ENCODE data around the gene GAB4. TPM values are rescaled to one million over a fixed set of nuclear protein-coding genes. Genes with fewer than 3 reads are reported as not detected.
"Not testable (repeated sequence)": the region's sequence is repeated elsewhere in the genome, so short reads cannot be mapped to it uniquely, and the experiment has no call there.

Gene GAB4
- total and polyA plus RNA-seq, 4 donors: not detected

DNA sequence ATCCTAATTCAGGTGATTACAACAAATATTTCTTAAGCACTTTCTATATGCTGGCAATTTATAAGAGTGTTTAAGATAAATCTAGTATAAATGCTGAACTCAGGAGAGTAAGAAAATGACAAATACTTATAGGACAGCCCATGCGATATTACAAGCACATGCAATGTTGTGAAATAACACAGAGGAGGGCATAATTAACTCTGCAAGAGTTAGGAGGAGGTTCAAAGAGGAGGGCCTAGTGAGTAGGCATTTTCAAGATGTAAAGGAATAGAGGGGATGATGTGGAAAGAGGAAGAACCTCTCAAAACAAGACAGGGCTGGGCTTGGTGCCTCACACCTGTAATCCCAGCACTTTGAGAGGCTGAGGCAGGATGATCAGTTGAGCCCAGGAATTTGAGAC is 39.6 kb upstream of the GAB4 start:
- no peak for ATAC-seq (ENCODE audit: insufficient read depth, low FRiP score)
- H3K36me3 ChIP-seq (ENCODE audit: control insufficient read depth in 4 of 4, insufficient read depth in 4 of 4, low read length in 4 of 4): no peaks in the 10 kb centered on the region
- no peak overlapping the region for H3K4me3 ChIP-seq
- H3K27me3 ChIP-seq (ENCODE audit: control insufficient read depth in 3 of 3, insufficient read depth in 3 of 3, low read length in 2 of 3): peaks cover 0 to 7% (median 0%) of the 10 kb centered on the region in 3 donors
- no peak for DNase-seq
- TF ChIP-seq, protein P1, sequence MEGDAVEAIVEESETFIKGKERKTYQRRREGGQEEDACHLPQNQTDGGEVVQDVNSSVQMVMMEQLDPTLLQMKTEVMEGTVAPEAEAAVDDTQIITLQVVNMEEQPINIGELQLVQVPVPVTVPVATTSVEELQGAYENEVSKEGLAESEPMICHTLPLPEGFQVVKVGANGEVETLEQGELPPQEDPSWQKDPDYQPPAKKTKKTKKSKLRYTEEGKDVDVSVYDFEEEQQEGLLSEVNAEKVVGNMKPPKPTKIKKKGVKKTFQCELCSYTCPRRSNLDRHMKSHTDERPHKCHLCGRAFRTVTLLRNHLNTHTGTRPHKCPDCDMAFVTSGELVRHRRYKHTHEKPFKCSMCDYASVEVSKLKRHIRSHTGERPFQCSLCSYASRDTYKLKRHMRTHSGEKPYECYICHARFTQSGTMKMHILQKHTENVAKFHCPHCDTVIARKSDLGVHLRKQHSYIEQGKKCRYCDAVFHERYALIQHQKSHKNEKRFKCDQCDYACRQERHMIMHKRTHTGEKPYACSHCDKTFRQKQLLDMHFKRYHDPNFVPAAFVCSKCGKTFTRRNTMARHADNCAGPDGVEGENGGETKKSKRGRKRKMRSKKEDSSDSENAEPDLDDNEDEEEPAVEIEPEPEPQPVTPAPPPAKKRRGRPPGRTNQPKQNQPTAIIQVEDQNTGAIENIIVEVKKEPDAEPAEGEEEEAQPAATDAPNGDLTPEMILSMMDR (IDR thresholded peaks at IDR 0.05; ENCODE audit: control extremely low read depth, extremely low read depth): no peak
- no peaks in the 10 kb centered on the region for H3K4me1 ChIP-seq (ENCODE audit: control insufficient read depth in 5 of 5, insufficient read depth in 5 of 5, low read length in 5 of 5)
- H3K9me3 ChIP-seq (ENCODE audit: control insufficient read depth in 4 of 4, insufficient read depth in 3 of 4, low read length in 3 of 4): no peaks in the 10 kb centered on the region
- H3K9ac ChIP-seq (ENCODE audit: insufficient read depth in 1 of 2, low read length in 2 of 2): no peak overlapping the region
- WGBS, 2 donors: 31 to 64% methylated on average over 1 of the region's 1 CpG
- H3K27ac ChIP-seq (ENCODE audit: low read depth in 1 of 2, low read length in 1 of 2): no peak overlapping the region

DNA sequence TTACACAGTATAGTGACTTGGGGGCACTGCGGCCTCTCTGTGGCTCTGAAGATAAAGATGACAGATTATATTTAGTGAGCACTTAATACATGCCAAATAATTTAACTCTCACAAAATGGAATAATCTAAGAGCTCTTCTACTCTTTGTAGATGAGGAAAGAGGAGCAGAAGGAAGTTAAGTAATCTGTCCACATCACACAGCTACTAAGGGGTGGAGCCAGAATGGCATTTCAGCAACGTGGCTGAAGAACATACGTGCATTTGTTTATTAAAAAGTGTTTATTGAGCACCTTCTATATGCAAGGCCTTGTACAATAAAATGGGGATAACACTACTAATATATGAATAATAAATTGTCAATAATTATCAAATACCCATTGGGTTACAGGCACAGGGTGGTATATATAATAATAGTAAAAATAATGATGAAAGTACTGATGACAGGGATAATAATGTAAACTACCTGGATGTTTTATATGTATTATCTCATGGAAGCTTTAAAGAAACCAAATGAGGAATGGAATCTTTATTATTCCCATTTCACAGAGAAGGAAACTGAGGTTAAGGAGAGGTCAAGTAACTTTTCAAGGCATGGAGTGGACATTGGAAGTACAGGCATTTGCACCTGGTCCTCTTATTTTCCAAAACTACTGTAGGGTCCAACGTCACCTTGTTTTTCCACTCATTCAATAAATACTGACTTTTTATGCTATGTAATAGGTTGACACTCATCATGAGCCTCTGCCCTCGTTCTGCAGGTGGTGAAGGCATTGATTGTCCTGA is 38.7 kb upstream of the GAB4 start:
- ATAC-seq (ENCODE audit: insufficient read depth, low FRiP score) (no peak), DNase-seq (no peak)
- Histone ChIP-seq H3K36me3 (ENCODE audit: control insufficient read depth in 4 of 4, insufficient read depth in 4 of 4, low read length in 4 of 4) (no peaks in the 10 kb centered on the region), H3K9me3 (ENCODE audit: control insufficient read depth in 4 of 4, insufficient read depth in 3 of 4, low read length in 3 of 4) (no peaks in the 10 kb centered on the region), H3K27ac (ENCODE audit: low read depth in 1 of 2, low read length in 1 of 2) (no peak overlapping the region), H3K9ac (ENCODE audit: insufficient read depth in 1 of 2, low read length in 2 of 2) (no peak overlapping the region), H3K4me3 (no peak overlapping the region), H3K4me1 (ENCODE audit: control insufficient read depth in 5 of 5, insufficient read depth in 5 of 5, low read length in 5 of 5) (no peaks in the 10 kb centered on the region), H3K27me3 (ENCODE audit: control insufficient read depth in 3 of 3, insufficient read depth in 3 of 3, low read length in 2 of 3) (peaks cover 0 to 7% (median 0%) of the 10 kb centered on the region in 3 donors)
- WGBS, 2 donors: 60 to 65% methylated on average over 5 of the region's 5 CpGs
- TF ChIP-seq, protein P1 (IDR thresholded peaks at IDR 0.05; ENCODE audit: control extremely low read depth, extremely low read depth): no peak

DNA sequence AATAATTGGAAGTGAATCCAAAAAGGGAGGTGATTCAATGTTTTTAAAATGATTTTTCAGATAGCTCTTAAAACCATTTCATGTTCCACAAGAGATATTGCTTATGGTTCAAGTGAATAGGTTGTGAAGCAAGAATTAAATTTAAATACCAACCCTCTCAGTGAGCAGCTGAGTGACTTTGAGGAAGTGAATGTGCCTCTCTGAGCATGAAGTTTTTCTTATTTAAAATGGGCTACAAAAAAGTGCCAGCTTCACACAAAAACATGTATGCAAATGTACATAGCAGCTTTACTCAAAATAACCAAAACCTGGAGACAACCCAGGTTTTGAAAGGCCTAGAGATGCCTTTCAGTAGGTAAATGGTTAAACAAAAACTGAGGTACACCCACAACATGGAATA is 35.5 kb upstream of the GAB4 start:
- Histone ChIP-seq H3K27me3 (ENCODE audit: control insufficient read depth in 3 of 3, insufficient read depth in 3 of 3, low read length in 2 of 3) (peaks cover 0 to 9% (median 0%) of the 10 kb centered on the region in 3 donors), H3K4me3 (no peak overlapping the region), H3K36me3 (ENCODE audit: control insufficient read depth in 4 of 4, insufficient read depth in 4 of 4, low read length in 4 of 4) (no peaks in the 10 kb centered on the region), H3K27ac (ENCODE audit: low read depth in 1 of 2, low read length in 1 of 2) (no peak overlapping the region), H3K4me1 (ENCODE audit: control insufficient read depth in 5 of 5, insufficient read depth in 5 of 5, low read length in 5 of 5) (no peaks in the 10 kb centered on the region), H3K9ac (ENCODE audit: insufficient read depth in 1 of 2, low read length in 2 of 2) (no peak overlapping the region), H3K9me3 (ENCODE audit: control insufficient read depth in 4 of 4, insufficient read depth in 3 of 4, low read length in 3 of 4) (no peaks in the 10 kb centered on the region)
- no peak for DNase-seq
- ATAC-seq (ENCODE audit: insufficient read depth, low FRiP score): no peak
- TF ChIP-seq, protein P1 (IDR thresholded peaks at IDR 0.05; ENCODE audit: control extremely low read depth, extremely low read depth): no peak

DNA sequence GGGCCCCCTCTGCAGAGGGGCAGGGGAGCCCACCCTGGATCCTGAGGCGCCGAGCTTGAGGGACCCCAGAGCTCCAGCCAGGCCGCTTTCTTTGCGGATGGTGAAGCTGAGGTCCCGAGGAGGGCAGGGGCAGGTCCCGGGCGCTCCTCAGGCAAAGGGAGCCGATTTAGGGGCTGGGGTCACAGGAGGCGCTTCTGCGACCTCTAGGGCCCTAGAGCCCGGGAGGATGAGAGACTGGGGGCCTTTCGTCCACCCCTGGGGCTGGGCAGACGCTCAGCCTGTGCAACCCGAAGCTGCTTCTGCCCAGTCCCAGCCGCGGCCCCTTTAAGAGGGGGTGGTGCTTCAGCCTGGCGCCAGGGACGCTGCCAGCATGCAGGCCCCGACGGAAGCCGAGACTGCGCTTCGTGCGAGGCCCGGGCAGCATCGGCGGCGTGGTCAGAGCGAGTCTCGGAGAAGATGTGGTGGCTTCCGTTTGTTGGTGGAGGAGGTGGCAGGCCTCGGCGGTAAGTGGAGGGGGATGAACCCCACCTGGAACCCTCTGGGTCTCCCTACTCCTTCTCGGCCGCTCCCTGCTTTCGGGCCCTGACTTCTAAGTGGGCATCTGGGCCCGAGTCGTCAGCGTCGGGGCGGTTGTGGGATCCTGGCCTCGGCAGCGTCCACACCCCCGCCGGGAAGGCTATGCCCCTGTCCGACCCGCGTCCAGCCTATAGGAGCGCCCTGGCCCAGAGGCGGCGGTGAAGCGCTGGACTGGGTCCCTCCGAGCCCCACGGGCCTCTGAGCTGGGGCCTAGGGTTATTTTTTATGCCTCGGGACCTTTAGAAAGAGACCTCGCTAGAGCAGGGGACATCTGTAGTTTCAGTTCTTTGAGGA is 29.1 kb upstream of the GAB4 start:
- not testable (repeated sequence) for H3K9ac ChIP-seq (ENCODE audit: insufficient read depth in 1 of 2, low read length in 2 of 2); DNase-seq; H3K4me1 ChIP-seq (ENCODE audit: control insufficient read depth in 5 of 5, insufficient read depth in 5 of 5, low read length in 5 of 5); H3K36me3 ChIP-seq (ENCODE audit: control insufficient read depth in 4 of 4, insufficient read depth in 4 of 4, low read length in 4 of 4); H3K4me3 ChIP-seq; H3K9me3 ChIP-seq (ENCODE audit: control insufficient read depth in 4 of 4, insufficient read depth in 3 of 4, low read length in 3 of 4); H3K27ac ChIP-seq (ENCODE audit: low read depth in 1 of 2, low read length in 1 of 2)
- peak; percentile 20 for ATAC-seq (ENCODE audit: insufficient read depth, low FRiP score)
- WGBS, 2 donors: 32 to 34% methylated on average over 34 to 38 of the region's 56 CpGs
- peaks cover 0 to 21% (median 4%) of the 10 kb centered on the region in 3 donors for H3K27me3 ChIP-seq (ENCODE audit: control insufficient read depth in 3 of 3, insufficient read depth in 3 of 3, low read length in 2 of 3)

DNA sequence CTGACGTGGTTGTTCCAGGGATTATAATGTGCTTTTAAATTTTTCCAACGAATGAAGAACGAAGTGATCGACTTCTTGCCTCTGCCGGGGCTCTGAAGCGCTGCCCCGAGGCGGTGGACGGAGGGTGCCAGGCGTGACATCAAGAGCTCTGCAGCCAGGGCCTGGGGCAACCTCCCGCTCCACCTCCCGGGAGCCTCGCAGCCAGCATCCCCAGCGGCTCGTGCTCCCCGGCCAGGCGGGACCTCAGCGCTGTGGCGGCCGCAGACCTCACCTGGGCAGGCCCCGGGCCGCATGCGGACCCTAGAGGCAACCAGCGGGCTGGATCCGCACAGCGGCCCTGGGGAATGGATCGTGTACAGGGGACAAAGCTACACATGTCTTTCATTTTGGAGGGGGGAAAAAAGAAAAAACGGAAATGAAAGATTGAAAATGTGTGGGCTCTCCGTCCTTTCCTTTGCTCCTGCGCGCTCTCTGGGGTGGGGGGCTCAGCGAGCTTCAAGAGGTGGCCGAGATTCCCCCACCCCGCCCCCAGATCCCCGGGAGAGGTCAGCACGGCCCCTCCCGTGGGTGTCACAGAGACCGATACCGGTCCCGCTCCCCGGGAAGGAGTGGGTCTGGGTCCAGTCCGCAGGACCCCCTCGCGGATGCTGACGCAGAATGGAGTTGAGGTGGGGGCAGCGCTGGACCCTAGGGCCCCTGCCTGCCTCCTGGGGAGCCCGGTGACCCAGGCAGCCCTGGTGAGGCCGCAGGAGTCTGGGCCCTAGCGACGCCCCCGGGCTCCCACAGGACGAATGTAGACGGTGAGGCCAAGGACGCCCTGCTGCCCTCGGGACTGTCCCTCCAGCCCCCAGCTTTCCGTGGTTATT is 28.2 kb upstream of the GAB4 start:
- DNase-seq; ATAC-seq (ENCODE audit: insufficient read depth, low FRiP score); H3K9ac ChIP-seq (ENCODE audit: insufficient read depth in 1 of 2, low read length in 2 of 2); H3K27ac ChIP-seq (ENCODE audit: low read depth in 1 of 2, low read length in 1 of 2); H3K9me3 ChIP-seq (ENCODE audit: control insufficient read depth in 4 of 4, insufficient read depth in 3 of 4, low read length in 3 of 4); H3K36me3 ChIP-seq (ENCODE audit: control insufficient read depth in 4 of 4, insufficient read depth in 4 of 4, low read length in 4 of 4); H3K4me1 ChIP-seq (ENCODE audit: control insufficient read depth in 5 of 5, insufficient read depth in 5 of 5, low read length in 5 of 5): not testable (repeated sequence)
- peak overlapping the region; percentile 1 for H3K4me3 ChIP-seq
- 22 to 26% methylated on average over 43 to 55 of the region's 56 CpGs for whole genome bisulfite sequencing, 2 donors
- peaks cover 0 to 21% (median 4%) of the 10 kb centered on the region in 3 donors for H3K27me3 ChIP-seq (ENCODE audit: control insufficient read depth in 3 of 3, insufficient read depth in 3 of 3, low read length in 2 of 3)

Measured in lung (tissue), 12 donors.